SK-MEL-5 (cell line): ENCODE results near the gene PSMD12. TPM values are rescaled to one million over a fixed set of nuclear protein-coding genes. Genes with fewer than 3 reads are reported as not detected.
"Not testable (repeated sequence)": the region's sequence is repeated elsewhere in the genome, so short reads cannot be mapped to it uniquely, and the experiment has no call there.

ENCODE experiments used
- DNase-seq: peaks from one replicate; pipeline ENCODE4 v3.0.0-alpha.2; 2016; ENCODE audit warnings: low read depth, low spot score
- in situ Hi-C: cut with HindIII; loops from 2 replicates; pipeline ENCODE4 v1.10.0; 2016; ENCODE audit warnings: low sequenced_read_pairs, high pct_unique_total_duplicates, low pct_unique_long_range_greater_than_20kb
- polyA plus RNA-seq, 2 experiments: library from polyadenylated mRNA; depleted of rRNA; stranded (reverse); fragments of >200 nt; gene quantifications; 2 replicates each; pipeline ENCODE4 v1.2.3, GENCODE V29; 2015
- total RNA-seq: library from RNA; depleted of rRNA; stranded (reverse); fragments of >200 nt; shearing (Covaris generic); gene quantifications from 2 replicates; pipeline ENCODE4 v1.2.3, GENCODE V29; 2014; rRNA removed

PSMD12 gene
- 36.4 and 44.4 TPM in 2 replicates for total RNA-seq
- 94.3 and 100 TPM in 2 replicates for polyA plus RNA-seq (2015; cell fraction: cytosol; rRNA removed)
- polyA plus RNA-seq (2015; cell fraction: nucleus; rRNA removed): 60.0 and 61.1 TPM in 2 replicates

DNA sequence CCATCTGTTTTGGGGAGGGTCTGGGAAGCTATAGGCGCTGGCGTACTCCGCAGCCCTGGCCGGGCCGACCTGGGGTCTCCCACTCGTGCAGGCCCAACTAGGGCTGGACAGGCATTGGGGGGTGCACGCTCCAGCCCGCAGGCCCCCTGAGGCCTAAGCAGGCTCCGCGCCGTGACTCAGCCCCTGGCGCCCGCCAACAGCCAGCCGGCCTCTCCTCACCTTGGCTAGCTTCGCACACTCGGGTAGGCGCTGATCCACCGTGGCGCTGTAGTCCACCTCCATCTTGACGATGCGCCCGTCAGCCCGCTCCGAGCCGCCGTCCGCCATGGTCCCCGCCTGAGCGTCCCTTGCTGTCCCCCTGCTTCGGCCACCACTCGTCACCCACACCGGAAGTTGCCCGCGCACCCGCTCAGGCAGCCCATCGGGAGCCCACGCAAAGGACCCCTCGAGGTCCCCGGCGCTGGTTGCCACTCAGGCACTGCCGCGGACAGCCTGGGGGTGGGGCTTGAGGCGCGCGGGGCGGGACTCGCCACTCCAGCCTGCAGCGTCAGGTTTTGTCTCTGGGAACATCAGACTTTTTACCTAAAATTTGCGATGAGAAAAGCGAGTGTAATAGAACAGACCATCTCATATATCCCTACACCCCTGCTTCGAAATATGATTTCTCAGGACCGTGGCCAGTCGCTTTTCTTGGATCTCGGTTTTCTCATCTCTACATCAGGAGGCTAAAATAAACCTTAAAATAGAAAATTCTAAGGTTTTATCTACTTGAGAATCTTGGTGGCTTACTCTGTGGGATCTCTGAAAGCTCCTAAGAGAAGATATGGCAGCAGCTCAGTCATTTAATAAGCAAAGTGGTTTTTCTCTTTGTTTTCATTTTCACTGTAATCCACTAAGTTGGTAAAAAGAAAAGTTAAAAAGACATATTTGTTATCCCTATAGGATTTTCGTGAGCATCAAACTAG lies at the start of gene PSMD12:
Gene PSMD12, minus strand, starts transcription at position 385 of the 965 bp plus-strand sequence. Its CDS starts 58 bp downstream, at position 327.
- peak; percentile 94 for DNase-seq
- in situ Hi-C loops: no loop called here

GRCh38 chr17:67415291-67415690 lies 48.9 kb upstream of the PSMD12 start:
- in situ Hi-C loops: no loop called here
- no peak for DNase-seq

DNA sequence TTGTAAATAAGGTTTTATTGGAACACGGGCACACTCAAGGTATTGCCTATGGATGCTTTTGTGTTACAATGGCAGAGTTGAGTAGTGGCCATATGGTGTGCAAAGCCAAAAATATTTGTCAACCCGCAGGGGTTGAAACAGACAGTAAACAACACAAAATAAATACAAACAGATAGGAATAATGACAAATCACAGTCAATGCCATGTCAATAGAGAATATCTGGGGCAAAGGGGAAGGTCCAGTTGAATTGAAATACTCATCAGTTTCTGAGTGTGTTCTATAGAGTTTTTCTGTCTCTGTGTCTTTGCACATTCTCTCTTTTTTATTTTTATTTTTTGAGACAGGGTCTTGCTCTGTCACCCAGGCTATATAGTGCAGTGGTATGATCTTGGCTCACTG lies 48.2 kb upstream of the PSMD12 start:
- in situ Hi-C loops: no loop called here
- DNase-seq: no peak

DNA sequence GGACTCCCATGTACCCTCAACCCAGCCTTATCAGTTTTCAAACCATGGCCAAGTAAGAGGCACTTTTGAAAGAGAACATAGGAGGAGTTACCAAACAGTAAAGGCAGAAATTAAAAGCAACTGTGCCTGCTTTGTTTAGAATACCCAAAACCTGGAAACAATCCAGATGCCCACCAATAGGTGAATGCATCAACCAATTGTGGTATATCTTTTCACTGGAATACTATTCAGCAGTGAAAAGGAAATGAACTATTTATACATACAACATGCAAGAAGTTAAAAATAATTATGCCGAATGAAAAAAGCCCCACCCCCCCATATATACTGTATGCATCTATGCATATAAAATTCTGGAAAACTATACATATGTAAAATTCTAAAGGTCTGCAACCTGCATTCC lies 47.8 kb upstream of the PSMD12 start:
- no peak for DNase-seq
- in situ Hi-C loops: no loop called here

- DNase-seq: no peak
- in situ Hi-C loops: no loop called here
Observed at GRCh38 chr17:67413388-67413787, 47.0 kb upstream of the PSMD12 start.

DNA sequence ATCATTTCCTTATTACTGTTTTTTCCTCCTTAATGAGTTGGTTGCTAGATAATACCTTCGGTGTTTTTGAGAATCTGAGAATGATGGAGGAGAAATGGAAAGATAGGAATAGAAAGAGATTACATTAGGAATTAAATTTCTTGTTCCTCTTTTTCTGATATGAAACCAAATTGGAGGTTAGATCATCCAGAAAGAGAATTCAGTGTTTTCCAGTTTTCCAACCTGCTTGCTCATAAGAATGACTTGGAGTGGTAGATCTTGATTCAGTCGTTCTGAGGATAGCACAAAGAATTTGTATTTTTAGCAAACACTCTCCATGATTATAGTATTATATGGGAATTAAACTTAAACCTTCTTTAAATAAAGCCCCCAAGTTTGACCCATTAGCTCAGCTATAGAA lies 46.6 kb upstream of the PSMD12 start:
- no peak for DNase-seq
- in situ Hi-C loops: no loop called here

GRCh38 chr17:67412032-67412431 lies 45.7 kb upstream of the PSMD12 start:
- in situ Hi-C loops: no loop called here
- no peak for DNase-seq

- DNase-seq: no peak
- in situ Hi-C loops: no loop called here
Observed at GRCh38 chr17:67411397-67411796, 45.0 kb upstream of the PSMD12 start.

GRCh38 chr17:67408455-67408830 lies 42.1 kb upstream of the PSMD12 start:
- in situ Hi-C loops, DNase-seq: not testable (repeated sequence)

DNA sequence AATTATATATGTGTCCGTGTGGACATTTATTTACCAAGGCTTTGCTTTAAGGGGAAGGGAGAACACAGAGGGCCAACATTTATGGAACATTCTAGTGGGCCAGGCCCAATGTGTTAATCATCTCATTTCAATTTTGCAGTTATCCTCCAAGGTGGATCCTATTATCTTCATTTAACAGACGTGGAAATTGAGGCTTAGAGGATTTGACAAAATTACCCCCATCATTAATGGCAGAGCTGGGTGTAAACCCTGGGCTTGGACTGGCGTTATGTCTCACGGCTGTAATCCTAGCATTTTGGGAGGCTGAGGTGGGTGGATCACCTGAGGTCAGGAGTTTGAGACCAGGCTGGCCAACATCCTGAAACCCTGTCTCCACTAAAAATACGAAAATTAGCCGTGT lies 37.1 kb upstream of the PSMD12 start:
- in situ Hi-C loops: no loop called here
- no peak for DNase-seq

- no peak for DNase-seq
- in situ Hi-C loops: no loop called here
Observed at GRCh38 chr17:67403065-67403464, 36.7 kb upstream of the PSMD12 start.

- no peak for DNase-seq
- in situ Hi-C loops: no loop called here
Observed at GRCh38 chr17:67401598-67402504, 35.5 kb upstream of the PSMD12 start.

DNA sequence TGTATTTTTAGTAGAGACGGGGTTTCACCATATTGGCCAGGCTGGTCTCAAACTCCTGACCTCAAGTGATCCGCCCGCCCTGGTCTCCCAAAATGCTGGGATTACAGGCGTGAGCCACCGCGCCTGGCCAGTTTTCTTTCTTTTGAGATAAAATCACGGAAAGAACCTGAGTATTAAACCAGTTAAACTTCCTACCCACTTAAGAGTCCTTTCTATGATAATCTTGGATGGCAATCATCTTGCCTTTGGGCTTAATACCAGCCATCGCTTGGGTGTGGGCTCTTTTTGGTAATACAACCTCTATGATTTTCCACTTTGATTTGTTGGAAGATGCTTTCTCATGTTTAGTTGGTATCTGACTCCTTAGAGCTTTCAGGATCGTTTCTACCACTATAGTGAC lies 34.7 kb upstream of the PSMD12 start:
- in situ Hi-C loops: no loop called here
- DNase-seq: no peak

DNA sequence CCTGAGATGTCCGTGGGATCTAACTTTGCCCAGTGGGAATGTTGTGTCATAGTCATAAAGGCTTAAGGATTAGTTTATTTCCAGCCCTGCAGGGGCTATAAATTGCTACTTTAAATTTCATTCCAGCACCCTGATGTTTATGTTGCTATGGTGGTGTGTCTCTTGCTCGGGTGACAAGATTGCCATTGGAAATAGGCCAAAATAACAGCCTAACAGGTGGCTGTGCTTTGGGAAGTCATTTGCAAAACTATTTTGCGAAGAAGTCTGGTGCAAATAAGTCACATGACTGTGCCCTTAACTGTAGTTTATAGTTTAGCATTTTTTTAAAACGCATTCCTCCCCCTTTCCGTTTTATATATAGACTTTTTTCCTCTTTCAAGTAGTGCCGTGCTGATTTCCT lies 33.8 kb upstream of the PSMD12 start:
- no peak for DNase-seq
- in situ Hi-C loops: no loop called here

GRCh38 chr17:67399676-67400075 lies 33.3 kb upstream of the PSMD12 start:
- no peak for DNase-seq
- in situ Hi-C loops: no loop called here

- in situ Hi-C loops: no loop called here
- no peak for DNase-seq
Observed at GRCh38 chr17:67393809-67394397, 27.5 kb upstream of the PSMD12 start.

DNA sequence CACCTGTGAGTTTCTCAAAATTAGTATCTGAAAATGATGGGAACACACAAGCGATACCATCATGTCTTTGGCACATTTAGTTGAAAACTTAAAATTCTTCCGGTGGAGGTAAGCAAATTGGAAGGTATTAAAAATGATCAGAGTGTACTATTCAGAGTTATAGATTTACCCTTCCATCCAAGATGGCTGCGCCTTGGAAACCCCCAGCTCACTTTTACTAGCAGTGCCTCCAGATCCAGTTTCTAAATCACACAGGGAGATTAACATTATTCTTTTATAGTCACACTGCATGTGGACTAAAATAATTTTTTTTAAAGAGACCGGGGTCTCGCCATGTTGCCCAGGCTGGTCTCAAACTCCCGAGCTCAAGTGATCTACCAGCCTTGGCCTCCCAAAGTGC lies 25.7 kb upstream of the PSMD12 start:
- in situ Hi-C loops: no loop called here
- no peak for DNase-seq
